H1 (cell line): ENCODE results near the gene CPA4.

ENCODE experiments used
- CREB1 ChIP-seq: IDR thresholded peaks from 2 replicates; pipeline ENCODE4 v1.6.1; 2012; ENCODE audit warnings: inconsistent platforms
- HDAC2 ChIP-seq, 2 experiments: fragments of 300-600 bp in 1 of 2; sonication (generic) in 1 of 2; IDR thresholded peaks; 2 replicates each; pipeline ENCODE4 v1.6.1; 2011 to 2012; ENCODE audit warnings: low read depth in 2 of 2, low read length in 2 of 2, mild to moderate bottlenecking in 2 of 2, moderate library complexity in 2 of 2, borderline replicate concordance in 1 of 2, inconsistent platforms in 1 of 2
- POLR2AphosphoS5 ChIP-seq: IDR thresholded peaks from 2 replicates; pipeline ENCODE4 v1.6.1; 2011; ENCODE audit warnings: low read depth, low read length
- SUZ12 ChIP-seq: fragments of 200-600 bp; sonication (generic); IDR thresholded peaks from 2 replicates; pipeline ENCODE4 v1.6.1; 2012; ENCODE audit warnings: mild to moderate bottlenecking, inconsistent platforms, low read length, moderate library complexity, mixed read lengths
- ZNF274 ChIP-seq: IDR thresholded peaks from 2 replicates; pipeline ENCODE4 v1.7.0; 2012; ENCODE audit warnings: low read length, borderline replicate concordance; ENCODE audit errors: extremely low read depth
- TF ChIP-seq, protein P1 (sequence below): IDR thresholded peaks from 2 replicates; pipeline ENCODE4 v1.6.1; 2011; ENCODE audit warnings: low read length, improper control_type of control experiment
- TF ChIP-seq, protein P2 (sequence below), 3 experiments: IDR thresholded peaks; 1 replicate in 2 of 3; 2 replicates in 1 of 3; pipeline versions ENCODE4 v1.5.1 to v1.6.1; 2011; ENCODE audit warnings: low read length in 3 of 3, mild to moderate bottlenecking in 3 of 3, inconsistent platforms in 2 of 3, low read depth in 1 of 3, moderate library complexity in 1 of 3; ENCODE audit not compliant: insufficient read depth in 1 of 3; ENCODE audit errors: control extremely low read depth in 1 of 3
- TF ChIP-seq, protein P3 (sequence below): IDR thresholded peaks from 2 replicates; pipeline ENCODE4 v1.6.1; 2012; ENCODE audit warnings: inconsistent platforms
- TF ChIP-seq, protein P4 (sequence below): IDR thresholded peaks from 2 replicates; pipeline ENCODE4 v1.6.1; 2012; ENCODE audit warnings: low read length, inconsistent platforms

DNA sequence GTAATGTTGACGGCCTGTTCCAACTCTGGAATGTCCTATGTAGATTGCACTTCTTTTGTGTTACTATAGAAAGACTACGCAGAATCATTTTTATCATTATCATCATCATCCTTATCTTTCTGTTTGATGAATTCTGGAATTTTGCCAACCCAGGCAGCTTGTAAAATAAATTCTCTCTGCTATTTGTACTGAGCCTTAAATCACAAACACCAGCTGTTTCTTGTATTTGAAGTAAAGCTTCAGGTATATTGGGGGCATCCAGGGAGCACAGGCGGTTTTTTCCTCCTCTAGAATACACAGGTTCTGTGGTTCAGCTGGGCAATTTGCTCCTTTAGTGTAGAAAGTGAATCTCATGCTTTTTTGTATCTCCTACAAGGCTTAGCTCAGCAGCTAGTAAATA is 36.7 kb downstream of the CPA4 start:
- TF ChIP-seq, protein P1, sequence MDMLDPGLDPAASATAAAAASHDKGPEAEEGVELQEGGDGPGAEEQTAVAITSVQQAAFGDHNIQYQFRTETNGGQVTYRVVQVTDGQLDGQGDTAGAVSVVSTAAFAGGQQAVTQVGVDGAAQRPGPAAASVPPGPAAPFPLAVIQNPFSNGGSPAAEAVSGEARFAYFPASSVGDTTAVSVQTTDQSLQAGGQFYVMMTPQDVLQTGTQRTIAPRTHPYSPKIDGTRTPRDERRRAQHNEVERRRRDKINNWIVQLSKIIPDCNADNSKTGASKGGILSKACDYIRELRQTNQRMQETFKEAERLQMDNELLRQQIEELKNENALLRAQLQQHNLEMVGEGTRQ: no peak
- TF ChIP-seq, protein P2, sequence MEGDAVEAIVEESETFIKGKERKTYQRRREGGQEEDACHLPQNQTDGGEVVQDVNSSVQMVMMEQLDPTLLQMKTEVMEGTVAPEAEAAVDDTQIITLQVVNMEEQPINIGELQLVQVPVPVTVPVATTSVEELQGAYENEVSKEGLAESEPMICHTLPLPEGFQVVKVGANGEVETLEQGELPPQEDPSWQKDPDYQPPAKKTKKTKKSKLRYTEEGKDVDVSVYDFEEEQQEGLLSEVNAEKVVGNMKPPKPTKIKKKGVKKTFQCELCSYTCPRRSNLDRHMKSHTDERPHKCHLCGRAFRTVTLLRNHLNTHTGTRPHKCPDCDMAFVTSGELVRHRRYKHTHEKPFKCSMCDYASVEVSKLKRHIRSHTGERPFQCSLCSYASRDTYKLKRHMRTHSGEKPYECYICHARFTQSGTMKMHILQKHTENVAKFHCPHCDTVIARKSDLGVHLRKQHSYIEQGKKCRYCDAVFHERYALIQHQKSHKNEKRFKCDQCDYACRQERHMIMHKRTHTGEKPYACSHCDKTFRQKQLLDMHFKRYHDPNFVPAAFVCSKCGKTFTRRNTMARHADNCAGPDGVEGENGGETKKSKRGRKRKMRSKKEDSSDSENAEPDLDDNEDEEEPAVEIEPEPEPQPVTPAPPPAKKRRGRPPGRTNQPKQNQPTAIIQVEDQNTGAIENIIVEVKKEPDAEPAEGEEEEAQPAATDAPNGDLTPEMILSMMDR (IDR thresholded peaks at IDR 0.05; ENCODE audit: control extremely low read depth in 1 of 3, insufficient read depth in 1 of 3, low read depth in 1 of 3, low read length in 3 of 3): no peak
- TF ChIP-seq CREB1 (no peak), POLR2AphosphoS5 (no peak), ZNF274 (no peak), SUZ12 (no peak), HDAC2 (IDR thresholded peaks at IDR 0.05; ENCODE audit: borderline replicate concordance in 1 of 2, low read depth in 2 of 2, low read length in 2 of 2) (no peak)
- TF ChIP-seq, protein P3, sequence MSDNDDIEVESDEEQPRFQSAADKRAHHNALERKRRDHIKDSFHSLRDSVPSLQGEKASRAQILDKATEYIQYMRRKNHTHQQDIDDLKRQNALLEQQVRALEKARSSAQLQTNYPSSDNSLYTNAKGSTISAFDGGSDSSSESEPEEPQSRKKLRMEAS: no peak
- TF ChIP-seq, protein P4, sequence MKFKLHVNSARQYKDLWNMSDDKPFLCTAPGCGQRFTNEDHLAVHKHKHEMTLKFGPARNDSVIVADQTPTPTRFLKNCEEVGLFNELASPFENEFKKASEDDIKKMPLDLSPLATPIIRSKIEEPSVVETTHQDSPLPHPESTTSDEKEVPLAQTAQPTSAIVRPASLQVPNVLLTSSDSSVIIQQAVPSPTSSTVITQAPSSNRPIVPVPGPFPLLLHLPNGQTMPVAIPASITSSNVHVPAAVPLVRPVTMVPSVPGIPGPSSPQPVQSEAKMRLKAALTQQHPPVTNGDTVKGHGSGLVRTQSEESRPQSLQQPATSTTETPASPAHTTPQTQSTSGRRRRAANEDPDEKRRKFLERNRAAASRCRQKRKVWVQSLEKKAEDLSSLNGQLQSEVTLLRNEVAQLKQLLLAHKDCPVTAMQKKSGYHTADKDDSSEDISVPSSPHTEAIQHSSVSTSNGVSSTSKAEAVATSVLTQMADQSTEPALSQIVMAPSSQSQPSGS: no peak
